ENCODE results near the gene UIMC1.

GRCh38 chr5:176863041-176863764, 143.4 kb downstream of the UIMC1 start:
- no peak for TF ChIP-seq POLR2A (IDR thresholded peaks at IDR 0.05)
- TF ChIP-seq CTCF (IDR thresholded peaks at IDR 0.05), result no peak

All from testis (tissue), 2 donors.